Limb (tissue), 2 donors: ENCODE data around the gene ACADL.
"Not testable (repeated sequence)": the region's sequence is repeated elsewhere in the genome, so short reads cannot be mapped to it uniquely, and the experiment has no call there.

Experiments
- DNase-seq, 2 donors: peaks; one replicate each; pipeline ENCODE4 v3.0.0-alpha.2; 2016; ENCODE audit errors: extremely low spot score in 2 of 2

Gene ACADL

GRCh38 chr2:210203147-210203546, 22.1 kb downstream of the ACADL start:
- no peak for DNase-seq

GRCh38 chr2:210199854-210200253, 25.4 kb downstream of the ACADL start:
- no peak for DNase-seq

DNA sequence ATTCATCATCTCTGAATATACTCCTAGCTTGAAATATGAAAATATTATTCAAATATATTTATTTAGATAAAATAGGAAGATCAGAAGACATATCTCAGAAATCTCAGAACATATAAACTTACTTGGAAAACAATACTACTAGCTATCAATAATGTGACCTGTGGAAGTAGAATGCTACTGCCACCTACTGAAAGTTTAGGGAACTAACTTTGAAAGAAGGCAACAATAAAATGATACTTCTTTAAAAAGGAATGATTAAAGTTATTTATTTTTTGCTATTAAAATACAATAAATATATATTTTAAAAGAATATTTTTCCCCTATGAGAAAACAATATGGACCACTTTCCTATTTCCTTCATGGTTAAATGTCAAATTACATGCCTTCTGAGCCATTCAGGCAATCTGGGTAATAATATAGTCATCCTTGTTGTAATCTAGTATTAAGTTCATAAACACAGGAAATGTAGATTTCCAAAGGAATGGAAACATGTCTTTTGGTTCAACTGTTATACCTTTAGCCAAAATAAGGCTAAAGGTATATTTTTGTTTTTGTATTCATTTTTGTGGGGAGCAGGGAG, 26.0 kb downstream of the ACADL start:
- DNase-seq, result peak in 1 of 2 donors; percentile 41

GRCh38 chr2:210198326-210198725, 26.9 kb downstream of the ACADL start:
- no peak for DNase-seq

DNA sequence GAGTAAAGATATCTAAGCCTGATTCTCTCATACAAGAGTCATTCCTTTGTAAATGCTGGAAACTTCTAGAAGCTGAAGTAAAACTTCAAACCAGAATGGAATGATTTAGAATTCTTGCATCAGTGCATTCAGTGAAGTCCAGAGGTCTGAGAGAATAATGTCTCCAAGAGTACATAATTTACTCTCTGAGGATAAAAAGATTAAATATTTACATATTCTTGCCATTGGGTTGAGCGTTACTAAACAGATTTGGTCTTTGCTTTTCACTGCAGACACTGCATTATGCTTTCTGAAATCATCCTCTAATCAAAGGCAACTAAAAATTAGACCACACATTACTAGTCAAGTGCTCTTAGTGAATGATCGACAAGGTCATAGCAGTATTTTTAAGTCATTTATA, 27.5 kb downstream of the ACADL start:
- DNase-seq, result no peak

GRCh38 chr2:210195101-210195852, 30.0 kb downstream of the ACADL start:
- DNase-seq, result peak in 1 of 2 donors; percentile 75

GRCh38 chr2:210190345-210190744, 34.9 kb downstream of the ACADL start:
- DNase-seq, result no peak

- no peak for DNase-seq
Measured at GRCh38 chr2:210189452-210190138, 35.7 kb downstream of the ACADL start.

- DNase-seq, result no peak
Measured at GRCh38 chr2:210188755-210189154, 36.5 kb downstream of the ACADL start.

DNA sequence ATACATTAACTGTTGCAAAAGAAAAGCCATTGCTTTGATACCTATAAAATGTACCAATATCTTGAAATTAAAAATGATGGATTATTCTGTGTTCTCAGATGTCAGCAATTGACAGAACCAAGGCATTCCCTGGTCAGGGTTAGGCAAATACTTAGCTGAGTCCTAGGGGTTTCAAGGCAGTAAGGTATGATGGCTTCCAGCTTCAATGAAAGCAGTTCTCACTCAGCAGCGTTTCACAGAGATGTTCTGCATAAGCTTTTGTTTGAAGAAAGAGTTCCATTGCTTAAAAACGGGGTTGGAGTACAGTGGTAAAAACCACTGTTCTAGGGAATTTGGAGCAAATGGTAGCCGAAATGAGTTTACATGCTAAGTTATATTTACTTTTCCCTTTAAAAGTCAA, 37.1 kb downstream of the ACADL start:
- no peak for DNase-seq

- DNase-seq, result not testable (repeated sequence)
Measured at GRCh38 chr2:210183936-210184335, 41.3 kb downstream of the ACADL start.

GRCh38 chr2:210181606-210182088, 43.6 kb downstream of the ACADL start:
- not testable (repeated sequence) for DNase-seq

DNA sequence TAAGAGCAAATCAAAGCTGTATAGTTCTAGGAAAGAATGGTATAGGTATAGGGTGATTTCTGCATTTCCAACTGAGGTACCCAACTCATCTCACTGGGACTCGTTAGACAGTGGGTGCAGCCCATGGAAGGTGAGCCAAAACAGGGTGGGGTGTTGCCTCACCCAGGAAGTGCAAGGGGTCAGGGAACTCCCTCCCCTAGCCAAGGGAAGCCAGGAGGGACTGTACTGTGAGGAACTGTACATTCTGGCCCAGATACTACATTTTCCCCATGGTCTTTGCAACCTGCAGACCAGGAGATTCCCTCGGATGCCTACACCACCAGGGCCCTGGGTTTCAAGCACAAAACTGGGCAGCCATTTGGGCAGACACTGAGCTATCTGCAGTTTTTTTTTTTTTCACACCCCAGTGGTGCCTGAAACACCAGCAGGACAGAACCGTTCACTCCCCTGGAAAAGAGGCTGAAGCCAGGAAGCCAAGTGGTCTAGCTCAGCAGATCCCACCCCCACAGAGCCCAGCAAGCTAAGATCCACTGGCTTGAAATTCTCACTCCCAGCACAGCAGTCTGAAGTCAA, 44.1 kb downstream of the ACADL start:
- not testable (repeated sequence) for DNase-seq

DNA sequence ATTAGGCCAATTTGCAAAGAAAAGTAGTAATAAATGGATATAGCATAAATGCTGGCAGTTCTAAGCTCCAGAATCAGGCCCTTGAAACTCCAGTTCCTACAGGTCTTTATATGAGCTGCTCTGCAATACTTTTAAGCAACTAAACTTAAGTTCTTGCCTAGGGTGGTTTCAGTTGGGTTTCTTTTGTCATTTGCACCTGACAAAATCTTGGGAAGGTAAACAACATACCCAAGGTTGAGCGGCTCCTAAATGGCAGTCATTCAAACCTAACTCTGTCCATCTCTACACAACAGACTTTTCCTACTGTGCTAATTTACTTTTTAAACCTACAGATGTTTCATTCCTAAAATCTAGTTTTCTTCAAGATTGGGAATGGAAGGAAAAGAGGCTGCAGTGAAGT, 44.8 kb downstream of the ACADL start:
- no peak for DNase-seq

- DNase-seq, result no peak
Measured at GRCh38 chr2:210179351-210179990, 45.8 kb downstream of the ACADL start.

- DNase-seq, result no peak
Measured at GRCh38 chr2:210177769-210178168, 47.5 kb downstream of the ACADL start.

DNA sequence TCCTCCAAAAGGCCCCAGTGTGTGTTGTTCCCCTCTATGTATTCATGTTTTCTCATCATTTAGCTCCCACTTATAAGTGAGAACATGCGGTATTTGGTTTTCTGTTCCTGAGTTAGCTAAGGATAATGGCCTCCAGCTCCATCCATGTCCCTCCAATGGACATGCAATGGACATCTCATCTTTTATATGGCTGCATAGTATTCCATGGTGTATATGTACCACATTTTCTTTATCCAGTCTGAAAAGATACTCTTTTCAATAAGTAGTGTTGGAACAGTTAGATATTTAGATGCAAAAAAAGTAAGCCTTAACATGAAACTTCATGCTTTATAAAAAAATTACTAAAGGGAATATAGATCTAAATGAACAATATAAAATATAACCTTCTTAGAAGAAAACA, 48.1 kb downstream of the ACADL start:
- not testable (repeated sequence) for DNase-seq

DNA sequence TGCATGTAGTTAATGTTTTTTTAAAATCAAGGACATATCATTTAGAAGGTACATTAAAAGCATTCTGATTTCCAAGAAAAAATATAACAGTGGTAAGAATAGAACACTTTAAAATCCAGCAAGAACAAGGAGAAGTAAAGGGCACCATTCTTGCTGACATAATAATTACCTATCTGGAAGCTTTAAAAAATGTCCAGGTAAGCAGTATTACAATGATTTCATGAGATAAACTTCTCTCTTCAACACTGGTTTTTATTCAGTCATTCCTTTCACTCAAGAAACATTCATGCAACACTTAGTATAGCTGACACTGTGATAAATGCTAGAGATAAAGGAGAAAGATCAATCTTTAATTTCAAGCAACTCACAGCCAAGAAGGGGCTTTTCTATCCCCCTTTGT, 51.2 kb downstream of the ACADL start:
- DNase-seq, result no peak

GRCh38 chr2:210172219-210172575, 53.0 kb downstream of the ACADL start:
- DNase-seq, result no peak

- peak; percentile 97 to 99 for DNase-seq
Measured at GRCh38 chr2:210171309-210172218, 53.7 kb downstream of the ACADL start, which contains the start of gene KANSL1L. Gene KANSL1L (minus strand): TSS chr2:210171409. CDS start chr2:210154582, 16,827 bp downstream.
